ENCODE measurements around the gene WDR17.

Gene WDR17

GRCh38 chr4:176031922-176032321 is 33.7 kb upstream of the WDR17 start:
- no peak overlapping the region for H3K9ac ChIP-seq
- no peak overlapping the region for H3K27ac ChIP-seq
- H3K4me1 ChIP-seq, result no peaks in the 10 kb centered on the region
- H3K4me3 ChIP-seq (ENCODE audit: low read depth, low read length), result no peak overlapping the region
- H3K36me3 ChIP-seq (ENCODE audit: control insufficient read depth, insufficient read depth, low read length), result no peaks in the 10 kb centered on the region
- H3K79me2 ChIP-seq, result no peaks in the 10 kb centered on the region
- no peaks in the 10 kb centered on the region for H3K27me3 ChIP-seq (ENCODE audit: control insufficient read depth, insufficient read depth, low read length)
- no peak overlapping the region for H3K4me2 ChIP-seq (ENCODE audit: low read length)
- H3K9me3 ChIP-seq (ENCODE audit: control insufficient read depth, low read length), result no peaks in the 10 kb centered on the region
- TF ChIP-seq, protein P1, sequence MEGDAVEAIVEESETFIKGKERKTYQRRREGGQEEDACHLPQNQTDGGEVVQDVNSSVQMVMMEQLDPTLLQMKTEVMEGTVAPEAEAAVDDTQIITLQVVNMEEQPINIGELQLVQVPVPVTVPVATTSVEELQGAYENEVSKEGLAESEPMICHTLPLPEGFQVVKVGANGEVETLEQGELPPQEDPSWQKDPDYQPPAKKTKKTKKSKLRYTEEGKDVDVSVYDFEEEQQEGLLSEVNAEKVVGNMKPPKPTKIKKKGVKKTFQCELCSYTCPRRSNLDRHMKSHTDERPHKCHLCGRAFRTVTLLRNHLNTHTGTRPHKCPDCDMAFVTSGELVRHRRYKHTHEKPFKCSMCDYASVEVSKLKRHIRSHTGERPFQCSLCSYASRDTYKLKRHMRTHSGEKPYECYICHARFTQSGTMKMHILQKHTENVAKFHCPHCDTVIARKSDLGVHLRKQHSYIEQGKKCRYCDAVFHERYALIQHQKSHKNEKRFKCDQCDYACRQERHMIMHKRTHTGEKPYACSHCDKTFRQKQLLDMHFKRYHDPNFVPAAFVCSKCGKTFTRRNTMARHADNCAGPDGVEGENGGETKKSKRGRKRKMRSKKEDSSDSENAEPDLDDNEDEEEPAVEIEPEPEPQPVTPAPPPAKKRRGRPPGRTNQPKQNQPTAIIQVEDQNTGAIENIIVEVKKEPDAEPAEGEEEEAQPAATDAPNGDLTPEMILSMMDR (IDR thresholded peaks at IDR 0.05), result no peak
- no peak overlapping the region for H2AFZ ChIP-seq

DNA sequence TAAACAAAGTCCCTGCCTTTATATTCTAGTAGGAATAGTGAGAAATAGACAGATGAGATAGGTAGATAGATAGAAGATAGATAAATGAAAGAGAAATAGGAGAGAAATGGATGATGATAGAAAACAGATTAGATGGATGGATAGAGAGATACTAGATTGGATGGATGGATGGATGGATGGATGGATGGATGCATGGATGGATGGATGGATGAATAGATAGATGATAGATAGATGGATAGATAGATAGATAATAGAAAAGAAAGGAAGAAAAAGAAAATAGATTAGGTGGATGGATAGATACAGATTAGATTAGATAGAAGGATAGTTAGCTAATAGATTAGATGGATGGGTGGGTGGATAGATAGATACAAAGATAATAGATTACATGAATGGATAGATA is 33.2 kb upstream of the WDR17 start:
- Histone ChIP-seq H3K27me3 (ENCODE audit: control insufficient read depth, insufficient read depth, low read length) (no peaks in the 10 kb centered on the region), H3K4me2 (ENCODE audit: low read length) (no peak overlapping the region), H3K27ac (no peak overlapping the region), H3K9me3 (ENCODE audit: control insufficient read depth, low read length) (no peaks in the 10 kb centered on the region), H2AFZ (no peak overlapping the region), H3K79me2 (no peaks in the 10 kb centered on the region), H3K36me3 (ENCODE audit: control insufficient read depth, insufficient read depth, low read length) (no peaks in the 10 kb centered on the region), H3K9ac (no peak overlapping the region), H3K4me1 (no peaks in the 10 kb centered on the region), H3K4me3 (ENCODE audit: low read depth, low read length) (no peak overlapping the region)
- TF ChIP-seq, protein P1 (IDR thresholded peaks at IDR 0.05), result no peak

- Histone ChIP-seq H2AFZ (no peak overlapping the region), H3K79me2 (no peaks in the 10 kb centered on the region), H3K36me3 (ENCODE audit: control insufficient read depth, insufficient read depth, low read length) (no peaks in the 10 kb centered on the region), H3K9ac (no peak overlapping the region), H3K4me2 (ENCODE audit: low read length) (no peak overlapping the region), H3K4me3 (ENCODE audit: low read depth, low read length) (no peak overlapping the region), H3K9me3 (ENCODE audit: control insufficient read depth, low read length) (no peaks in the 10 kb centered on the region), H3K27ac (no peak overlapping the region), H3K4me1 (no peaks in the 10 kb centered on the region), H3K27me3 (ENCODE audit: control insufficient read depth, insufficient read depth, low read length) (no peaks in the 10 kb centered on the region)
- TF ChIP-seq, protein P1 (IDR thresholded peaks at IDR 0.05), result peak; percentile 31
Observed at GRCh38 chr4:176034499-176034898, 31.1 kb upstream of the WDR17 start.

- no peaks in the 10 kb centered on the region for H3K4me1 ChIP-seq
- TF ChIP-seq, protein P1 (IDR thresholded peaks at IDR 0.05), result no peak
- H3K27ac ChIP-seq, result no peak overlapping the region
- H3K79me2 ChIP-seq, result no peaks in the 10 kb centered on the region
- no peak overlapping the region for H3K9ac ChIP-seq
- H2AFZ ChIP-seq, result no peak overlapping the region
- H3K27me3 ChIP-seq (ENCODE audit: control insufficient read depth, insufficient read depth, low read length), result no peaks in the 10 kb centered on the region
- no peaks in the 10 kb centered on the region for H3K36me3 ChIP-seq (ENCODE audit: control insufficient read depth, insufficient read depth, low read length)
- no peak overlapping the region for H3K4me2 ChIP-seq (ENCODE audit: low read length)
- H3K9me3 ChIP-seq (ENCODE audit: control insufficient read depth, low read length), result no peaks in the 10 kb centered on the region
- no peak overlapping the region for H3K4me3 ChIP-seq (ENCODE audit: low read depth, low read length)
Observed at GRCh38 chr4:176034936-176035335, 30.7 kb upstream of the WDR17 start.

- Histone ChIP-seq H3K27ac (no peak overlapping the region), H3K4me3 (ENCODE audit: low read depth, low read length) (no peak overlapping the region), H3K9me3 (ENCODE audit: control insufficient read depth, low read length) (no peaks in the 10 kb centered on the region), H3K27me3 (ENCODE audit: control insufficient read depth, insufficient read depth, low read length) (no peaks in the 10 kb centered on the region), H3K9ac (no peak overlapping the region), H2AFZ (no peak overlapping the region), H3K79me2 (no peaks in the 10 kb centered on the region), H3K4me2 (ENCODE audit: low read length) (no peak overlapping the region), H3K36me3 (ENCODE audit: control insufficient read depth, insufficient read depth, low read length) (no peaks in the 10 kb centered on the region), H3K4me1 (no peaks in the 10 kb centered on the region)
- TF ChIP-seq, protein P1 (IDR thresholded peaks at IDR 0.05), result no peak
Observed at GRCh38 chr4:176036585-176037205, 28.9 kb upstream of the WDR17 start.
